Measurements from ENCODE around the gene RACK1. TPM values are rescaled to one million over a fixed set of nuclear protein-coding genes. Genes with fewer than 3 reads are reported as not detected.
A peak's percentile ranks its signal among the peaks of the same experiment; 100 is the strongest.
"Not testable (repeated sequence)": the region's sequence is repeated elsewhere in the genome, so short reads cannot be mapped to it uniquely, and the experiment has no call there.

The RACK1 gene
- polyA plus RNA-seq, 1 donor, result 3,562 TPM

- DNase-seq, result no peak
Observed at GRCh38 chr5:181233088-181233800, 10.5 kb downstream of the RACK1 start.

GRCh38 chr5:181232593-181232992, 11.1 kb downstream of the RACK1 start:
- no peak for DNase-seq

GRCh38 chr5:181231432-181231831, 12.3 kb downstream of the RACK1 start:
- no peak for DNase-seq

- no peak for DNase-seq
Observed at GRCh38 chr5:181230551-181230950, 13.2 kb downstream of the RACK1 start.

GRCh38 chr5:181229996-181230395, 13.7 kb downstream of the RACK1 start:
- no peak for DNase-seq

- DNase-seq, result no peak
Observed at GRCh38 chr5:181224390-181225229, 19.1 kb downstream of the RACK1 start.

GRCh38 chr5:181223729-181224389, 19.8 kb downstream of the RACK1 start:
- peak; percentile 70 for DNase-seq

- DNase-seq, result peak; percentile 98
Observed at GRCh38 chr5:181223058-181223728, 20.5 kb downstream of the RACK1 start, which contains the start of gene TRIM41. Gene TRIM41, plus strand, starts transcription at chr5:181223281. Its CDS starts 719 bp downstream, at chr5:181224000.

GRCh38 chr5:181222630-181223057, 21.1 kb downstream of the RACK1 start:
- DNase-seq, result no peak

GRCh38 chr5:181221792-181222629, 21.7 kb downstream of the RACK1 start:
- DNase-seq, result peak; percentile 91

GRCh38 chr5:181221105-181221791, 22.5 kb downstream of the RACK1 start:
- no peak for DNase-seq

GRCh38 chr5:181220178-181220515, 23.6 kb downstream of the RACK1 start:
- DNase-seq, result no peak

GRCh38 chr5:181219262-181220177, 24.2 kb downstream of the RACK1 start:
- no peak for DNase-seq

- DNase-seq, result no peak
Observed at GRCh38 chr5:181218795-181219124, 24.9 kb downstream of the RACK1 start.

GRCh38 chr5:181217803-181218062, 26.0 kb downstream of the RACK1 start:
- no peak for DNase-seq

GRCh38 chr5:181217111-181217802, 26.4 kb downstream of the RACK1 start:
- peak; percentile 51 for DNase-seq

- DNase-seq, result no peak
Observed at GRCh38 chr5:181215997-181216989, 27.4 kb downstream of the RACK1 start.

- not testable (repeated sequence) for DNase-seq
Observed at GRCh38 chr5:181214249-181214648, 29.5 kb downstream of the RACK1 start.

All from hindlimb muscle (tissue), 1 donor.